HG02623 (cell line): ENCODE measurements around the gene AQP11.
A peak's percentile ranks its signal among the peaks of the same experiment; 100 is the strongest.
"Not testable (repeated sequence)": the region's sequence is repeated elsewhere in the genome, so short reads cannot be mapped to it uniquely, and the experiment has no call there.

Experiments
- ATAC-seq: cut with Tn5 transposase; IDR thresholded peaks from one replicate; pipeline ENCODE4 v1.9.1; 2021; ENCODE audit warnings: moderate library complexity; ENCODE audit not compliant: unreplicated experiment

AQP11 gene

GRCh38 chr11:77589521-77590193, at the start of gene AQP11:
Gene AQP11 (plus strand): TSS chr11:77589953. CDS start chr11:77589993, 40 bp downstream.
- ATAC-seq: peak; percentile 71

GRCh38 chr11:77542296-77542695, 47.5 kb upstream of the AQP11 start:
- no peak for ATAC-seq

- ATAC-seq: no peak
These were observed 42.5 kb upstream of the AQP11 start for GRCh38 chr11:77547047-77547836.

- ATAC-seq: no peak
These were observed 41.7 kb upstream of the AQP11 start for GRCh38 chr11:77547863-77548551.

- ATAC-seq: no peak
These were observed 41.0 kb upstream of the AQP11 start for GRCh38 chr11:77548552-77549445.

GRCh38 chr11:77551426-77551825, 38.3 kb upstream of the AQP11 start:
- not testable (repeated sequence) for ATAC-seq

- no peak for ATAC-seq
These were observed 32.2 kb upstream of the AQP11 start for GRCh38 chr11:77557553-77557952.

GRCh38 chr11:77558380-77558779, 31.4 kb upstream of the AQP11 start:
- no peak for ATAC-seq

GRCh38 chr11:77559686-77560401, 29.9 kb upstream of the AQP11 start:
- ATAC-seq: no peak

GRCh38 chr11:77560605-77561004, 29.1 kb upstream of the AQP11 start:
- no peak for ATAC-seq

- ATAC-seq: no peak
These were observed 28.5 kb upstream of the AQP11 start for GRCh38 chr11:77561257-77561656.

- ATAC-seq: no peak
These were observed 21.4 kb upstream of the AQP11 start for GRCh38 chr11:77568306-77568705.

- ATAC-seq: no peak
These were observed 20.7 kb upstream of the AQP11 start for GRCh38 chr11:77568916-77569675.

GRCh38 chr11:77569676-77570070, 20.1 kb upstream of the AQP11 start:
- no peak for ATAC-seq

- not testable (repeated sequence) for ATAC-seq
These were observed 18.9 kb upstream of the AQP11 start for GRCh38 chr11:77570896-77571295.

- not testable (repeated sequence) for ATAC-seq
These were observed 14.3 kb upstream of the AQP11 start for GRCh38 chr11:77575428-77575827.

GRCh38 chr11:77580712-77581337, 8.9 kb upstream of the AQP11 start:
- ATAC-seq: no peak

- peak; percentile 25 for ATAC-seq
These were observed 602 bp upstream of the AQP11 start for GRCh38 chr11:77589181-77589520.

- no peak for ATAC-seq
These were observed 535 bp downstream of the AQP11 start for GRCh38 chr11:77590194-77590782.
